GM23338 (cell line): ENCODE measurements around the gene DRC1. TPM values are rescaled to one million over a fixed set of nuclear protein-coding genes. Genes with fewer than 3 reads are reported as not detected.

ENCODE experiments used
- ATAC-seq: fragments of 200-7000 bp; cut with Tn5 transposase; 3 replicates; pipeline ENCODE4 v1.9.1; 2020
- DNase-seq: peaks from one replicate; pipeline ENCODE4 v3.0.0-alpha.2; 2015; ENCODE audit warnings: low spot score
- H2AFZ ChIP-seq: fragments of 200-600 bp; sonication (generic); 2 replicates; pipeline ENCODE4 v1.8.0; 2016; ENCODE audit warnings: antibody characterized with exemption, mild to moderate bottlenecking, moderate library complexity
- H3F3A ChIP-seq: fragments of 200-600 bp; sonication (generic); replicated peaks from 2 replicates; pipeline ENCODE4 v1.8.0; 2017; ENCODE audit warnings: antibody characterized with exemption, mixed run types, low read depth
- H3K27ac ChIP-seq: fragments of 200-600 bp; sonication (generic); 2 replicates; pipeline ENCODE4 v1.6.1; 2016; ENCODE audit warnings: low read depth
- H3K27me3 ChIP-seq: fragments of 200-600 bp; sonication (generic); 2 replicates; pipeline ENCODE4 v1.8.0; 2016; ENCODE audit warnings: mild to moderate bottlenecking, mixed run types, moderate library complexity; ENCODE audit not compliant: insufficient read depth
- H3K36me3 ChIP-seq: fragments of 200-600 bp; sonication (generic); 2 replicates; pipeline ENCODE4 v1.8.0; 2016; ENCODE audit warnings: mild to moderate bottlenecking; ENCODE audit not compliant: insufficient read depth
- H3K4me1 ChIP-seq: fragments of 200-600 bp; sonication (generic); 2 replicates; pipeline ENCODE4 v1.8.0; 2016; ENCODE audit warnings: mild to moderate bottlenecking, moderate library complexity; ENCODE audit not compliant: insufficient read depth
- H3K4me2 ChIP-seq: fragments of 200-600 bp; sonication (generic); 2 replicates; pipeline ENCODE4 v1.7.1; 2017; ENCODE audit warnings: mixed run types
- H3K4me3 ChIP-seq: fragments of 200-600 bp; sonication (generic); 2 replicates; pipeline ENCODE4 v1.6.1; 2016; ENCODE audit warnings: mixed run types
- H3K79me2 ChIP-seq: fragments of 200-600 bp; sonication (generic); replicated peaks from 2 replicates; pipeline ENCODE4 v1.8.0; 2017; ENCODE audit warnings: mild to moderate bottlenecking; ENCODE audit not compliant: insufficient read depth
- H3K9me2 ChIP-seq: fragments of 200-600 bp; sonication (generic); 2 replicates; pipeline ENCODE4 v1.8.0; 2017; ENCODE audit not compliant: insufficient read depth
- H4K20me1 ChIP-seq: fragments of 200-600 bp; sonication (generic); replicated peaks from 2 replicates; pipeline ENCODE4 v1.8.0; 2017; ENCODE audit warnings: mild to moderate bottlenecking; ENCODE audit not compliant: insufficient read depth
- H3K27ac Mint-ChIP-seq: 2 replicates; pipeline ENCODE4 v1.8.0; 2020; ENCODE audit warnings: inconsistent platforms, mild to moderate bottlenecking, moderate library complexity, mixed read lengths
- H3K27me3 Mint-ChIP-seq: 3 replicates; pipeline ENCODE4 v1.8.0; 2022; ENCODE audit warnings: low read depth, mild to moderate bottlenecking, moderate library complexity, mixed read lengths, inconsistent platforms; ENCODE audit not compliant: insufficient read depth, poor library complexity
- H3K36me3 Mint-ChIP-seq: 3 replicates; pipeline ENCODE4 v1.8.0; 2021; ENCODE audit warnings: low read depth, mild to moderate bottlenecking, inconsistent platforms, moderate library complexity, mixed read lengths
- H3K4me1 Mint-ChIP-seq: 3 replicates; pipeline ENCODE4 v1.8.0; 2020; ENCODE audit warnings: mild to moderate bottlenecking, inconsistent platforms, mixed read lengths
- H3K4me3 Mint-ChIP-seq: 3 replicates; pipeline ENCODE4 v1.8.0; 2021; ENCODE audit warnings: moderate library complexity, mild to moderate bottlenecking, inconsistent platforms, mixed read lengths
- H3K9me3 Mint-ChIP-seq: 3 replicates; pipeline ENCODE4 v1.8.0; 2020; ENCODE audit warnings: moderate library complexity, mild to moderate bottlenecking, inconsistent platforms, mixed read lengths
- EZH2 ChIP-seq: fragments of 200-600 bp; sonication (generic); IDR thresholded peaks from one replicate; pipeline ENCODE4 v1.8.0; 2017; ENCODE audit warnings: antibody characterized with exemption, mild to moderate bottlenecking, low read depth; ENCODE audit not compliant: unreplicated experiment
- JUNB ChIP-seq: IDR thresholded peaks from one replicate; pipeline ENCODE4 v1.6.1; 2016; ENCODE audit warnings: antibody characterized with exemption; ENCODE audit not compliant: unreplicated experiment
- POLR2AphosphoS5 ChIP-seq: IDR thresholded peaks from 2 replicates; pipeline ENCODE4 v1.6.1; 2016; ENCODE audit warnings: antibody characterized with exemption, low read depth
- STAT1 ChIP-seq: IDR thresholded peaks from one replicate; pipeline ENCODE4 v1.6.1; 2016; ENCODE audit warnings: antibody characterized with exemption; ENCODE audit not compliant: unreplicated experiment
- ZNF331 ChIP-seq: fragments of 250-450 bp; sonication (Bioruptor Pico); IDR thresholded peaks from 2 replicates; pipeline ENCODE4 v1.5.0; 2020; ENCODE audit warnings: low read depth, mild to moderate bottlenecking, moderate library complexity
- polyA plus RNA-seq: library from polyadenylated mRNA; unstranded; fragments of >200 nt; fragmentation: Nextera tagmentation; extraction: Ambion mirVana; gene quantifications from 2 replicates; pipeline ENCODE4 v1.2.1, GENCODE V29; 2016
- total RNA-seq: library from RNA; depleted of rRNA; stranded (reverse); fragments of >200 nt; shearing (Covaris generic); gene quantifications from 2 replicates; pipeline ENCODE4 v1.2.3, GENCODE V29; 2014
- TF ChIP-seq, protein P1 (sequence below): IDR thresholded peaks from 2 replicates; pipeline ENCODE4 v1.6.1; 2016; ENCODE audit warnings: antibody characterized with exemption
- TF ChIP-seq, protein P2 (sequence below): fragments of 250-450 bp; sonication (Bioruptor Pico); IDR thresholded peaks from 2 replicates; pipeline ENCODE4 v1.5.0; 2020; ENCODE audit warnings: mild to moderate bottlenecking, moderate library complexity
- TF ChIP-seq, protein P3 (sequence below), 2 experiments: fragments of 200-600 bp in 1 of 2; sonication (generic) in 1 of 2; conservative IDR thresholded peaks; 2 replicates each; pipeline versions ENCODE4 v1.5.1 to v1.6.1; 2016 to 2017; ENCODE audit warnings: antibody characterized with exemption in 2 of 2, low read depth in 2 of 2, mild to moderate bottlenecking in 2 of 2, moderate library complexity in 1 of 2

DRC1 gene
- total and polyA plus RNA-seq, 2 experiments from 2014 or later = 0.45 TPM; not detected in 1

DNA sequence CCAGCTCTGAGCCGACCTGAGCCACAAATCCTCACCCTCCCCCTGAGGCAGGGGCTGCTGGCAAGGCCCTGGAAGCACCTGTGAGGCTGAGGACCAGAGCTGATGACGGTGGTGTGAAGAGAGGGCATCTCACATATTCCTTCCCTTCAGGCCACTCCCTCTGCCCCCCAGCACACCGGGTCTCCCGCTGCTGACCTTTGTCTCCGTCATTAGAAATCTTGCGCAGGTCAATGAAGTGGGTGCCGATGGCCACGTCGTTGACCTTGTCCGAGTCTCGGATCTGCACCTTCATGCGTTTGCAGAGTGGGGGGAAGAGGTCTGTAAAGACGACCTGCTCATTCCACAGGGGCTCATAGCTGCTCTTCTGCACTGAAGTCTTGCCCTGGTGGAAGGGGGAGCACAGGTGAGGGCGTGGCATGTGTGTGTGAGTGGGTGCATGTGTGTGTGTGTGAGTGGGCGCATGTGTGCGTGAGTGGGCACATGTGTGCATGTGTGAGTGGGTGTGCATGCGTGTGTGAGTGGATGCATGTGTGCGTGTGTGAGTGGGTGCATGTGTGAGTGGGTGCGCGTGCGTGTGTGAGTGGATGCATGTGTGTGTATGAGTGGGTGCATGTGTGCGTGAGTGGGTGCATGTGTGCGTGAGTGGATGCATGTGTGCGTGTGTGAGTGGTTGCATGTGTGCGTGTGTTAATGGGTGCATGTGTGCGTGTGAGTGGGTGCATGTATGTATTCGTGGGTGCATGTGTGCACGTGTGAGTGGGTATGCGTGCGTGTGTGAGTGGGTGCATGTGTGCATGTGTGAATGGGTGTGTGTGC lies 80.7 kb downstream of the DRC1 start (continued):
- TF ChIP-seq ZNF331 (CRISPR knock-in tag) (no peak), POLR2AphosphoS5 (no peak), EZH2 (no peak), JUNB (no peak), STAT1 (no peak)
- TF ChIP-seq, protein P1, sequence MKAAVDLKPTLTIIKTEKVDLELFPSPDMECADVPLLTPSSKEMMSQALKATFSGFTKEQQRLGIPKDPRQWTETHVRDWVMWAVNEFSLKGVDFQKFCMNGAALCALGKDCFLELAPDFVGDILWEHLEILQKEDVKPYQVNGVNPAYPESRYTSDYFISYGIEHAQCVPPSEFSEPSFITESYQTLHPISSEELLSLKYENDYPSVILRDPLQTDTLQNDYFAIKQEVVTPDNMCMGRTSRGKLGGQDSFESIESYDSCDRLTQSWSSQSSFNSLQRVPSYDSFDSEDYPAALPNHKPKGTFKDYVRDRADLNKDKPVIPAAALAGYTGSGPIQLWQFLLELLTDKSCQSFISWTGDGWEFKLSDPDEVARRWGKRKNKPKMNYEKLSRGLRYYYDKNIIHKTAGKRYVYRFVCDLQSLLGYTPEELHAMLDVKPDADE = no peak
- TF ChIP-seq, protein P2, sequence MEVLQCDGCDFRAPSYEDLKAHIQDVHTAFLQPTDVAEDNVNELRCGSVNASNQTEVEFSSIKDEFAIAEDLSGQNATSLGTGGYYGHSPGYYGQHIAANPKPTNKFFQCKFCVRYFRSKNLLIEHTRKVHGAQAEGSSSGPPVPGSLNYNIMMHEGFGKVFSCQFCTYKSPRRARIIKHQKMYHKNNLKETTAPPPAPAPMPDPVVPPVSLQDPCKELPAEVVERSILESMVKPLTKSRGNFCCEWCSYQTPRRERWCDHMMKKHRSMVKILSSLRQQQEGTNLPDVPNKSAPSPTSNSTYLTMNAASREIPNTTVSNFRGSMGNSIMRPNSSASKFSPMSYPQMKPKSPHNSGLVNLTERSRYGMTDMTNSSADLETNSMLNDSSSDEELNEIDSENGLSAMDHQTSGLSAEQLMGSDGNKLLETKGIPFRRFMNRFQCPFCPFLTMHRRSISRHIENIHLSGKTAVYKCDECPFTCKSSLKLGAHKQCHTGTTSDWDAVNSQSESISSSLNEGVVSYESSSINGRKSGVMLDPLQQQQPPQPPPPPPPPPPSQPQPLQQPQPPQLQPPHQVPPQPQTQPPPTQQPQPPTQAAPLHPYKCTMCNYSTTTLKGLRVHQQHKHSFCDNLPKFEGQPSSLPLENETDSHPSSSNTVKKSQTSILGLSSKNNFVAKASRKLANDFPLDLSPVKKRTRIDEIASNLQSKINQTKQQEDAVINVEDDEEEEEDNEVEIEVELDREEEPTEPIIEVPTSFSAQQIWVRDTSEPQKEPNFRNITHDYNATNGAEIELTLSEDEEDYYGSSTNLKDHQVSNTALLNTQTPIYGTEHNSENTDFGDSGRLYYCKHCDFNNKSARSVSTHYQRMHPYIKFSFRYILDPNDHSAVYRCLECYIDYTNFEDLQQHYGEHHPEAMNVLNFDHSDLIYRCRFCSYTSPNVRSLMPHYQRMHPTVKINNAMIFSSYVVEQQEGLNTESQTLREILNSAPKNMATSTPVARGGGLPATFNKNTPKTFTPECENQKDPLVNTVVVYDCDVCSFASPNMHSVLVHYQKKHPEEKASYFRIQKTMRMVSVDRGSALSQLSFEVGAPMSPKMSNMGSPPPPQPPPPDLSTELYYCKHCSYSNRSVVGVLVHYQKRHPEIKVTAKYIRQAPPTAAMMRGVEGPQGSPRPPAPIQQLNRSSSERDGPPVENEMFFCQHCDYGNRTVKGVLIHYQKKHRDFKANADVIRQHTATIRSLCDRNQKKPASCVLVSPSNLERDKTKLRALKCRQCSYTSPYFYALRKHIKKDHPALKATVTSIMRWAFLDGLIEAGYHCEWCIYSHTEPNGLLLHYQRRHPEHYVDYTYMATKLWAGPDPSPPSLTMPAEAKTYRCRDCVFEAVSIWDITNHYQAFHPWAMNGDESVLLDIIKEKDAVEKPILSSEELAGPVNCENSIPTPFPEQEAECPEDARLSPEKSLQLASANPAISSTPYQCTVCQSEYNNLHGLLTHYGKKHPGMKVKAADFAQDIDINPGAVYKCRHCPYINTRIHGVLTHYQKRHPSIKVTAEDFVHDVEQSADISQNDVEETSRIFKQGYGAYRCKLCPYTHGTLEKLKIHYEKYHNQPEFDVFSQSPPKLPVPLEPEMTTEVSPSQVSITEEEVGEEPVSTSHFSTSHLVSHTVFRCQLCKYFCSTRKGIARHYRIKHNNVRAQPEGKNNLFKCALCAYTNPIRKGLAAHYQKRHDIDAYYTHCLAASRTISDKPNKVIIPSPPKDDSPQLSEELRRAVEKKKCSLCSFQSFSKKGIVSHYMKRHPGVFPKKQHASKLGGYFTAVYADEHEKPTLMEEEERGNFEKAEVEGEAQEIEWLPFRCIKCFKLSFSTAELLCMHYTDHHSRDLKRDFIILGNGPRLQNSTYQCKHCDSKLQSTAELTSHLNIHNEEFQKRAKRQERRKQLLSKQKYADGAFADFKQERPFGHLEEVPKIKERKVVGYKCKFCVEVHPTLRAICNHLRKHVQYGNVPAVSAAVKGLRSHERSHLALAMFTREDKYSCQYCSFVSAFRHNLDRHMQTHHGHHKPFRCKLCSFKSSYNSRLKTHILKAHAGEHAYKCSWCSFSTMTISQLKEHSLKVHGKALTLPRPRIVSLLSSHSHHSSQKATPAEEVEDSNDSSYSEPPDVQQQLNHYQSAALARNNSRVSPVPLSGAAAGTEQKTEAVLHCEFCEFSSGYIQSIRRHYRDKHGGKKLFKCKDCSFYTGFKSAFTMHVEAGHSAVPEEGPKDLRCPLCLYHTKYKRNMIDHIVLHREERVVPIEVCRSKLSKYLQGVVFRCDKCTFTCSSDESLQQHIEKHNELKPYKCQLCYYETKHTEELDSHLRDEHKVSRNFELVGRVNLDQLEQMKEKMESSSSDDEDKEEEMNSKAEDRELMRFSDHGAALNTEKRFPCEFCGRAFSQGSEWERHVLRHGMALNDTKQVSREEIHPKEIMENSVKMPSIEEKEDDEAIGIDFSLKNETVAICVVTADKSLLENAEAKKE (CRISPR knock-in tag) = no peak

GRCh38 chr2:26483027-26483326 lies 81.3 kb downstream of the DRC1 start:
- no peaks in the 10 kb centered on the region for H3F3A ChIP-seq
- no peaks in the 10 kb centered on the region for H3K4me1 ChIP-seq
- no peak overlapping the region for H3K27ac Mint-ChIP-seq
- no peaks in the 10 kb centered on the region; the same call in 2 of the 3 replicates for H3K4me1 Mint-ChIP-seq
- no peaks in the 10 kb centered on the region for H3K27me3 ChIP-seq
- H3K9me2 ChIP-seq = no peaks in the 10 kb centered on the region
- no peaks in the 10 kb centered on the region for H3K9me3 Mint-ChIP-seq
- H3K79me2 ChIP-seq = no peaks in the 10 kb centered on the region
- no peak overlapping the region for H3K4me3 ChIP-seq
- H3K27me3 Mint-ChIP-seq = peaks cover 10% of the 10 kb centered on the region
- DNase-seq (no peak), ATAC-seq (no peak)
- no peaks in the 10 kb centered on the region for H4K20me1 ChIP-seq
- H3K36me3 Mint-ChIP-seq = no peaks in the 10 kb centered on the region
- H3K36me3 ChIP-seq = no peaks in the 10 kb centered on the region
- H2AFZ ChIP-seq = no peak overlapping the region
- no peak overlapping the region for H3K4me3 Mint-ChIP-seq
- no peak overlapping the region for H3K4me2 ChIP-seq
- no peak overlapping the region for H3K27ac ChIP-seq
- TF ChIP-seq JUNB (no peak), POLR2AphosphoS5 (no peak), ZNF331 (CRISPR knock-in tag) (no peak)
- TF ChIP-seq, protein P3, sequence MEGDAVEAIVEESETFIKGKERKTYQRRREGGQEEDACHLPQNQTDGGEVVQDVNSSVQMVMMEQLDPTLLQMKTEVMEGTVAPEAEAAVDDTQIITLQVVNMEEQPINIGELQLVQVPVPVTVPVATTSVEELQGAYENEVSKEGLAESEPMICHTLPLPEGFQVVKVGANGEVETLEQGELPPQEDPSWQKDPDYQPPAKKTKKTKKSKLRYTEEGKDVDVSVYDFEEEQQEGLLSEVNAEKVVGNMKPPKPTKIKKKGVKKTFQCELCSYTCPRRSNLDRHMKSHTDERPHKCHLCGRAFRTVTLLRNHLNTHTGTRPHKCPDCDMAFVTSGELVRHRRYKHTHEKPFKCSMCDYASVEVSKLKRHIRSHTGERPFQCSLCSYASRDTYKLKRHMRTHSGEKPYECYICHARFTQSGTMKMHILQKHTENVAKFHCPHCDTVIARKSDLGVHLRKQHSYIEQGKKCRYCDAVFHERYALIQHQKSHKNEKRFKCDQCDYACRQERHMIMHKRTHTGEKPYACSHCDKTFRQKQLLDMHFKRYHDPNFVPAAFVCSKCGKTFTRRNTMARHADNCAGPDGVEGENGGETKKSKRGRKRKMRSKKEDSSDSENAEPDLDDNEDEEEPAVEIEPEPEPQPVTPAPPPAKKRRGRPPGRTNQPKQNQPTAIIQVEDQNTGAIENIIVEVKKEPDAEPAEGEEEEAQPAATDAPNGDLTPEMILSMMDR (conservative IDR thresholded peaks at IDR 0.05; ENCODE audit: low read depth in 2 of 2) = no peak
